K562 treated with DMSO at 1 percent for 48 hours (cell line): Measurements from ENCODE around the gene TSPYL4. TPM values are rescaled to one million over a fixed set of nuclear protein-coding genes. Genes with fewer than 3 reads are reported as not detected.

Experiments
- total RNA-seq: library from RNA; unstranded; fragments of 300-600 nt; gene quantifications from 2 replicates; pipeline ENCODE4 v1.2.3, GENCODE V29; 2022; ENCODE audit warnings: low replicate concordance; ENCODE audit errors: extremely low read depth

The TSPYL4 gene
- not detected in 2 replicates for total RNA-seq

GRCh38 chr6:116253505-116254296, at the start of gene TSPYL4:
Gene TSPYL4 (minus strand): TSS chr6:116254075. CDS start chr6:116254008, 67 bp downstream.

DNA sequence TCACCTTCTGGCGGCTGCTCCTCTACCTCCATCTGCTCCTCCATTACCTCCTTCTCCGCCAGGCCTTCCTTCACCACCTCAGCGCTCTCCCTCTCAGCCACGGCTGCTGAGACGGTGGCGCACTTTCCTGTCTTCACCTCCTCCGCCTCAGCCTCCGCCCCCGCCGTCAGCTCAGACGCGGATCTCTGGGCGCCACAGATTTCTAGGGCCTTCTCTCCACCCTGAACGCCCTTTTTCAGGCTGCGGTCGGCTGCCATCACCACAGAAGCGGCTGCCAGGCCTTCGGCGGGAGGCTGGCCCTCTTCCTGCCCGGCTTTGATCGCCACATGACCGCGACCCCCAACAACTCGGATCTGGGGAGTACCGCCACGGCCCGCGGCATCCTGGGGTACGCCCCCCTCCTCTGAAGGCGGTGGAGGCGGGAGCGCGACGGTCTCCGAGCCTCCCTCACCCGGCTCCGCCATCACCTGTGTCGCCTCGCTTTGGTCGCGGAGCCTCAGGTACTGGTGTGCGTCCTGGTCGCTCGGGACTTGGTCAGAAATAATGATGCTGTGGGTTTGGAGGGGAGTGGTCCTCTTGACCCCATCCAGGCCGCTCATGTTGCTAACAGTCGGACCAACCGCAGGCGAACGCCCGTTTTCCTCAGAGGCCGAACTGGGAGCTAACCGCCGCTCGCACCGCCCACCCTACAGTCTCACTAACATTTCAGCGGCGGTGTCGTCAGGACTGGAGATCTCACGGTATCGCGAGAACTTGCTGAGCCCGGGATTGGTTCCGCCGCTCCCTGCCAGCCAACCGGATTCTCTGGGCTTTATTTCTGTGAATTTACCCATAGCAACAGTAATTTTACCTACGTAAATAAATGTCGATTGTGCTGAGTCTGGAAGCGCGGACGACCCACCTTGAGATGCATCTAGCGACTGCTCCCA, 25.6 kb upstream of the TSPYL4 start, which contains the start of gene TSPYL1:
TSPYL1 (minus strand) TSS at position 699 of the 929 bp plus-strand sequence; CDS start at position 599, 100 bp downstream.

Other genes with a start within 250 kb of the TSPYL4 start
- not detected in 2 replicates for gene FRK, start 193.2 kb downstream of the TSPYL4 start, total RNA-seq
- gene NT5DC1, start 153.2 kb downstream of the TSPYL4 start, total RNA-seq: not detected in 2 replicates
- not detected in 2 replicates for gene COL10A1, start 127.9 kb downstream of the TSPYL4 start, total RNA-seq
- gene TSPYL1, start 25.9 kb upstream of the TSPYL4 start, total RNA-seq: not detected in 2 replicates
- gene DSE, start 116.9 kb upstream of the TSPYL4 start, total RNA-seq: not detected in 2 replicates
- gene CALHM6, start 207.3 kb upstream of the TSPYL4 start, total RNA-seq: not detected in 2 replicates